EH (cell line): ENCODE measurements around the gene PI4KA.
"Not testable (repeated sequence)": the region's sequence is repeated elsewhere in the genome, so short reads cannot be mapped to it uniquely, and the experiment has no call there.

Experiments used
- DNase-seq: peaks from one replicate; pipeline ENCODE4 v3.0.0-alpha.2; 2015; ENCODE audit warnings: low read depth

PI4KA gene

DNA sequence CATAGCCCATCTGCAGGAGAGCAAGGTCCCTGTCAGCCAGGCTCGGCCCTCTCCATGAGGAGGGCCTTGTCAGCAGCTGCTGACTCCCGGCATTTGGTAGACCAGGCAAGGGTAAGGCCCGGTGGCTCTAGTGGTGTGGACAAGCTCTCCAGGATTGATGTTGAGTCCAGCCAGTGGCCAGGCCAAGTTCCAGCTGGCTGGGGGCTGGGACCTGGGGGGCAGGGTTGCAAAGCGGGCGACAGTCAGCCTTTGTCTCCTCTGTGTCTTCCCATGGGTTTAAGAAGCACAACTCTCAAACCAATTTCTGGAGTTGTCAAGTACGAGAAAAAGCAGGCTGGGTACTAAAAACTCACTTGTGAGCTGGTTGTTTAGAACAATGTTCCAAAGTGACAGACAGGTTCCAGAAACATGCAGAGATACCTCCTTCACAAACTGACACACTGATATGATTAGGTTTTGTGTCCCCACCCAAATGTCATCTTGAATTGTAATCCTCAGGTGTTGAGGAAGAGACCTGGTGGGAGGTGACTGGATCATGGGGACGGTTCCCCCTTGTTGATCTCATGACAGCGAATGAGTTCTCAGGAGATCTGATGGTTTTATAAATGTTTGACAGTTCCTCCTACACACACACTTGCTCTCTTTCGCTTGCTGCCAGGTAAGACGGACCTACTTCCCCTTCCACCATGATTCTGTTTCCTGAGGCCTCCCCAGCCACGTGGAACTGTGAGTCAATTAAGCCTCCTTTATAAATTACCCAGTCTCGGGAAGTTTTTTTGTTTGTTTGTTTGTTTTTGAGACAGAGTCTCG lies 137.0 kb downstream of the PI4KA start:
- DNase-seq: no peak

DNA sequence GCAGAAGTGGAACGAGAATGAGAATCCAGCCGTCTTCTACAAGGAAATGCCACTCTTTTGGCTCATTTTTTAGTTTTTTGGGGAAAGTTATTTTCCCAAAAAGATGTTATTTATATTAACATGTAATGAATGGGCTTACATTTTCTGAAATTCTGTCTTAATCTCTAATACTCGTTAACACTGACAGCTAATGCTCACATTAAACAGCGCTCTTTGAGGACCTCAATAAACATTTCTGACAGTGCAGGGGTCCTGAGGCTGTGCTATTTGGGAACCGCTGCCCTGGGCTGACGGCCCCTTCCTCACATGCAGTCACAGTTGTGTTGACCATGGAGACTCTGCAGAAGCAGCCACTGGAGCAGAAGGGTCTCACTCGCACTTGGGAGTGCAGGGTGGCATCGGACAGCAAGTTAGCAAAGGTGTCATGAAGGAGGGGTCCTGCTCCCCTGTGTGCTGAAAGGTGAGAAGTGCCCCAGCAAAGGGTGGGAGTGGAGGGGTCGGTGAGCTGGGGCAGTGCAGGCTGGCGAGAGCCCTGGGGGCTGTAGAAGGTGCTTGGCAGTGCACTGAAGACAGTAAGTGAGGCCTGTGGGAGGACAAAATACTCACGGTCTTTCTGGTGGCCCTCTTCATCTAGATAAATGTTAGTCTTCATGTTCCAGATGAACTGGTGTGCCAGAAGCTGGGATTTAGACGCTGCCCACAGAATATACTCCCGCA lies 137.8 kb downstream of the PI4KA start:
- DNase-seq: no peak

DNA sequence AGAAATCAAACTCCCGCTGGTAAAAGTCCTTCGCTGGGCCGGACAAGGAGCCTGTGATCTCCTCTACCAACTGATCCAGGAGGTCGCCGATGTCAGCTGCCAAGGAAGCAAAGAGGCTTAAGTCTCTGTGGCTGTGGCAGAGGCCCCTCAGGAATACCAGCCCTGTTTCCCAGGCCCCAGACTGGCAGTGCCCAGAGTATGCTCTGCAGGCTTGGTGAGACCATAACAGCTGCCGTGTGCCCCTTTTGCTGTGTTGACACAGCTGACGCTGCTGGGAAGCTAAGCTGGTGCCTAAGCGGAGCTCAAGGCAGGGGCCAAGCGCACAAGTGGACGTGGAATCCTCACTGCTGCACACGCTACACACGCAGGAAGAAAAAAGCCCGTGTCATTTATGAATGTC lies 139.9 kb downstream of the PI4KA start:
- DNase-seq: not testable (repeated sequence)

DNA sequence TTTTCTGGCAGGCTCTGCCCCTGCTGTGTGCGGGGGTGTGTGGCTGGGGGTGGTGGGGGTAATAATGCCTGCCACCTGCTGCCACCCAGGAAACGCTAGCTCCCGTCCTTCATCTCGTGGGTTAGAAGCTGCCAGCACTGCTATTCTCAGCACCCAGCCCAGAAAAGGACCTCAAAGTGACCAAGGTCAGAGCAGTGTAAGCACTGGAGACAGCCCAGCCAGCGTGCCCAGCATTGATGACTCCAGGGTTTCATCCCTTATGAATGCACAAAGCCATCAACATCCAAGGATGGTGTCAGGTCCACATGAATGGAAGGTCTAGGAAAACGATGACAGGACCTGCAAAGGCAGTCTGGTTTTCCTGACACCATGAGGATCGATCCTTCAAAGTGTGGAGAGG lies 140.6 kb downstream of the PI4KA start:
- not testable (repeated sequence) for DNase-seq

DNA sequence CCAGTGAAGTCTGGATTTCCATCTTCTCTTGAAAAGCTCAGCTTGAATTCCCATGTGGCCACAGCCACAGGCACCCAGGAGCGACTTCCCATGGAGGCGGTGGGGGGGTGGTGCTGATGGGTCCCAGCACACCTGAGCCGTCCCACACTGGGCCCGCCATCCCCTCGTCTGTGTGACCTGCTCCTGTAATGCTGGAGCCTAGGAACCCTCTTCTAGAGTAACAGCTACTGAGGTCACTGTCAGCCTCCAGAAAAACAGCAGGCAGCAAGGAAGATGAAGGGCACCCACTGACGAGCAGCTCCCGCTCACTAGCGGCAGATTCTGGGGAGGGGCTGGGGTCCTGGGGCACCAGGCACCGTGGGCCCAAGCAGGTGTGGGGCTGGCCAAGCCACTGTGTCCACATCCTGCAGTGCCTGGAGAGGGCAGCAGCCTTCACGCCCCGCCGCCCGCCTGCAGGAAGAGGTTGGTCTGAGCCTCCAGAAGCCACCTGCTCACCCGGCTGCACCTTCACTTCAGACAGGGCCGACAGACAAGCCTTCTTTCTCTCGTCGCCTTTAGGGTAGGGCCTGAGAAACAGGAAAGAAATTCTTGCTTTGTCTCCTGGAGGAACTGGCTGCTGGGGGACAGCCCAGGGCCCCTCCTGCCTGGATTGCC lies 141.3 kb downstream of the PI4KA start:
- not testable (repeated sequence) for DNase-seq

DNA sequence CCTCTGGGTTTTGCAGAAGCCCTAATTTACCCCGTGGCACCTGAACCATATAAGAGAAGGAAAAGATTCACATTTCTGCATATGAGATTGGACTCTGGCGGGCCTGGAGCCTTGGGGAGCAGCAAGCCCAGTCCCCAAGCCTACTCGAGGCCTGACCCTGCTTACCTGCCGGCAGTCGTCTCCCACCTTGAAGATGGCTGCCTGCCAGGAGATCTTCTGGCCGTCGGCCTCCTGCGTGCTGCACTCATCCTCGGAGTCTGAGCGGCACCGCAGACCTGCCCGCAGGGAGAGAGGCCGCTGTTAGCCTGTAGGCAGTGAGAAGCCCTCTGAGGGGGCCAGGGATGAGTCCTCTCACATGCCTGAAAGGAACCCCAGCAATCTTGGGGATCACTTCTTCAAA lies 145.5 kb downstream of the PI4KA start:
- DNase-seq: not testable (repeated sequence)

DNA sequence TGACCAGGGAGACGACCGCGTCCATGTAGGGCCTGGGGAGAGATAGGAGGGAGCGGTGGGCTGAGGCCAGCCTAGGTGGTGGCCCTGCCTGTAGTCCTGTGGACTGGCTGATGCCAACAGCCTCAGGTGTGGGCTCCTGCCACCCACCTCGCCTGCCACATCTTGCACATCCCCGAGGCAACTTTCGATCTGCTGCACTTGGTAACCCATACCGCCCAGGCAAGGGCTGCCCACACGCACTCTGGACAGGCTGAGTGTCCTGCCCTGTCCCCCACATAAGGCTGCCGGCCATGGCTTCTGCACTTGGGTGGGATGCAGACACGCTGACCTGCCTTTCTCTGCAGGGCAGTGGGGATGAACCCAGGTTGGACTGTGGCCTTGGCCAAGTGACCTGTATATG lies 148.6 kb downstream of the PI4KA start:
- not testable (repeated sequence) for DNase-seq

DNA sequence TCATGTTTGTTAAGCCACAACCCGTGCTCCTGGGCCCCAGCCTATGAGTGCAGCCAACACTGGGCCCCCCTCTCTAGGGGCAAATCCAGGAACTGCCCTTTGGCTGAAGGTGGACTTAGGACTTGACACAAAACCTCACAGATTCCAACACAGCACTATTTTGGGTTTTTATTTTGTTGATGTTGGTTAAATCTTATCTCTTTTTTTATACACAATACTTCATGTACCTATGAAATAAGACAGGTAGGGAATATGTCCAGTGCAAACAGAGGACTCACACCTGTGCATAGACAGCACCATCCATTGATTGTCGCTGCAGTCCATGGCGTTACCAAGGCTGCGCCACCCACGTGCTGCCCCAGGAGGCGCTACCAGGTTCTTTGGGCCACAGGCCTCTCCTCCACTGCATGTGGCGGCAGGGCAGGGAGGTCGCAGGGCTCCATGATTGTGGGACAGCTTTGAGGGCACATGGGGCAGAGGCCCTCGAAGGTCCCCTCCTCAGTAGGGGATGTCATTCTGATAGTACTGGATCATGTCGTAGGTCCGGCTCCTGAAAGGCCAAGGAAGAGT lies 151.0 kb downstream of the PI4KA start:
- not testable (repeated sequence) for DNase-seq

DNA sequence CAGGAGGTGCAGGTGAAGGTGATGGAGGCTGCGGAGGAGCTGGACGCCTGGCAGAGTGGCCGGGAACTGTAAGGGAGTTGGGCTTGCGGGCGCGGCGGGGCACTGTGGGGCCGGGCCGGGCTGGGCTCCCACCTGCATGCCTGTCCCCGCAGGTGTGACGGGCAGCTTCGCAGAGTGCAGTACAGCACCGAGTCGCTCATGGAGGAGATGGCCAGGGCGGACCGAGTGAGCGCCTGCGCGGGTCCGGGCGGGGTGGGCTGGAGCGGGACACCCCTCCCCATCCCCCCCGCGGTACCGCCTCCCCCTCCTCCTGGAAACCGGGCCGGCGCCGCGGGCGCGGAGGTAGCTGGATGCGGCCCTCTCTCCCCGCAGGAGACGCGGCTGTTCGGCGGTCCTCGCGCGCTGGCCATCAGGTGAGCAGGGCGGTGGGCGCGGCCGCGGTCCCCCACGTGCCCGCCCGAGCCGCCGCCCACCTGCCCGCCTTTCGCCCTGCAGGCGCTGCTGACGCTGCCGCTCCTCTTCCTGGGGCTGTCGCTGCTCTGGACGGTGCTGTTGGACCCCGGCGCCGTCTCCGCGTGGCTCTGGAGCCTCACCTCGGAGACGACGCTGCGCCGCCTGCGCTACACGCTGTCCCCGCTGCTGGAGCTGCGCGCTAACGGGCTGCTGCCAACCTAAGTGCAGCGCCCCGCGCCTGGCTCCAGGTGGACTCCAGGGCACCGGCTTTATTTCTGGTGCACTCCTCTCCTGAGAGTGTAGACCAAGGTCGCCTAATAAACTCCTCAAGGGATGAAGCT lies 154.6 kb downstream of the PI4KA start:
- not testable (repeated sequence) for DNase-seq

DNA sequence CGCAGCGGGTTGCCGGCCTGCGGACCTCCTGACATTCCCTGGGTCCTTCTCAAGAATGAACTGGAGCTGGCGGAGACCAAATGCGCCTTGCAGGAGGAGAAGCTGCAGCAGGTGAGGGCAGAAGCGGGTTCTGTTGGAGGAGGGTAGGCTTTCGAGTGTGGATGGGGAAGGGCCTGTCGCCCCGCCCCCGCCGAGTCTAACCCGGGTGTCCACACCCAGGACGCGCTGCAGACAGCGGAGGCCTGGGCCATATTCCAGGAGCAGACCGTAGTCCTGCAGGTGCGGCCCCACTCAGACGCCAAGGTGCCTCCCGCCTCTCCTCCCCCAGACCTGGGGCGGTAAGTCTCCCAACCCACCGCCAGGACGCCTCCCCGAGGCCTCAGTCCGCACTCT lies 155.2 kb downstream of the PI4KA start:
- not testable (repeated sequence) for DNase-seq

DNA sequence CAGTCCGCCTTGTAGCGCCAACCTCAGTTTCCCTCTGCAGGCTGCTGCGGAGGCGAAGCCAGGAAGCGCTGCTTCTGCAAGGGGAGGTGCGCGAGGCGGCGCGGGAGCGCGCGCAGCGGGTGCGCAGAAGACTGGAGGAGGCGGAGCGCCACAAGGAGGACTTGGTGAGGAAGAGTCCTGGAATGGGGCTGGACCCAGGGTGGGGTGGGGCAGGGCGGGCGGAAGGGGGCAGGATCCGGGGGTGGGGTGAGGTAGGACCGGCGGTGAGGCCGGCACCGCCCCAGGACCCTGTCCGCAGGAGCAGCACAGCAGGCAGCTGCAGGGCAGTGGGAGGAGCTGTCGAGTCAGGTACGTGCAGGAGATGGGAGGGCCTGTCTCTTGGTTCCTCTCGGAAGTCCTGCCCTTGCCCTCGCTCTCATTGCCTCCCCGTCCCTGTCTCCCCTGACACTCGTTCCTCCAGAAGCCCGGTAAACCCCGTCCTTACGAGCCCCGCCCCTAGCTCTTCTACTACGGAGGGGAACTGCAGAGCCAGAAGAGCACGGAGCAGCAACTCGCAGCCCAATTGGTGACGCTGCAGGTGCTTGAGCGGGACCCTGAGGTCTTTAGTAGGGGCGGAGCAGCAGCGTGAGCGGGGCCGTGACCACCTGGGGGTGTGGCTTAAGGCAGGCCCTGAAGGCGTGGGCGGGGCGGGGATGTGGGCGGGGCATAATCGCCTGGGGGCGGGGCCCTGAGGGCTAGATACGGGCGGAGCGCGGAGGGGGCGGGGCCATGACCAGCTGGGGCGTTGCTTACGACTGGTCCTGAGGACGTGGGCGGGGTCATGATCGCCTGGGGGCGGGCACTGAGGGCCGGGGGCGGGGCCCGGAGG lies 155.8 kb downstream of the PI4KA start:
- peak; percentile 93 for DNase-seq

DNA sequence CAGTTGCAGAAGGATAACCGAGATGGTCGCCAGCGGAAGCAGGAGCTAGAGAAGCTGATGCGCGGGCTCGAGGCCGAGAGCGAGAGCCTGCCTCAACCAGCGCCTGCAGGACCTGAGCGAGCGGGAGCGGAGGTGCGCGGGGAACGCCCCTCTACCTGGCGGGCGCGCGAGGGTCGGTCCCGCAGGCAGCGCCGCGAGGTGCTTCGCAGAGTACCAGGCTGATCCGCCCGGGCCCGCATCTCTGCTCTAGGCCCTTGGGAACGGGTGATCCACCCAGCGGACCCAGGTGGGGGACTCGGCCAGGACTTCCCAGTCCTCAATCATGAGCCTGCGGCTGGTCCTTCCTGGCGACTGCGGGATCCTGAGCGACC lies 156.5 kb downstream of the PI4KA start:
- not testable (repeated sequence) for DNase-seq

DNA sequence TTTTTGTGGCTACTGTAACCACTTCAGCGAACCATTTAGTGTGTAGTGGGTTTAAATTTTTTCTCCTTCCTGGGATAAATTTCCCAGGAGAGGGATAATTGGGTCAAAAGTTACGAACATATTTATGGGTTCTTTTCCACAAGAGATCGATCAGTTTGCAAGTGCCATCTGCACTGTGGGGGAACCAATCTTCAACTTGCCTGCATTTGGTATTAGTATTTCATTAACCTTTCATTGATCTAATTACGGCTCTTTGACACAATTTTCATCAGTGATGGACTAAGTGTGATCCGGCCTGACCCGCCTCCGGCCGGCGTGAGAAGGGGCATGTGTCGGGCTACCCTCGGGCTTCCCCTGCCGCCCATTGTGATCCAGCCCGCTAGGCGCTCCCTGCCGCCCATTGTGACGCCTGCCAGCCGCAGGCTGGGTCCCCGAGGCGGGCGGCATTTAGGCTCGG lies 156.9 kb downstream of the PI4KA start:
- not testable (repeated sequence) for DNase-seq

DNA sequence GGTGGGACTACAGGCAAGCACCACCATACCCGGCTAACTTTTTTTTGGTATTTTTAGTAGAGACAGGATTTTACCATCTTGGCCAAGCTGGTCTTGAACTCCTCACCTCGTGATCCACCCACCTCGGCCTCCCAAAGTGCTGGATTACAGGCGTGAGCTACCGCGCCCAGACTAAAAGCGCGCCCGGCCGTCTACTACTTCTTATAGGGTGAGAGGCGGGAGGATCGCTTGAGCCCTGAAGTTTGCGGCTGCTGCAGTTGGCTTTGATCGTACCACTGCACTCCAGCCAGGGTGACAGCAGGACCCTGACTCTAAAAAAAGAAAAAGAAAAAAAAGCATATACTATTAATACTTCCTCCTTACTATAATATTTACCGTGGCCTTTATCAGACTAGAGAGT lies 158.3 kb downstream of the PI4KA start:
- DNase-seq: not testable (repeated sequence)

DNA sequence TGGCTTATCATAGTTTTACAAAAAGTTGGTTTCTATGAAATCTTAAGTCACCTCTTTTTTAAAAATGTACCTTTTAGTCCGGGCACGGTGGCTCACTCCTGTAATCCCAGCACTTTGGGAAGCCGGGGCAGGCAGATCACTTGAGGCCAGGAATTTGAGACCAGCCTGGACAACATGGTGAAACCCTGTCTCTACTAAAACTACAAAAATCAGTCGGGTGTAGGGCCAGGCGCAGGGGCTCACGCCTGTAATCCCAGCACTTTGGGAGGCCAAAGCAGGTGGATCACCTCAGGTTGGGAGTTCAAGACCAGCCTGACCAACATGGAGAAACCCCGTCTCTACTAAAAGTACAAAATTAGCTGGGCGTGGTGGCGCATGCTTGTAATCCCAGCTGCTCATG lies 158.8 kb downstream of the PI4KA start:
- not testable (repeated sequence) for DNase-seq

DNA sequence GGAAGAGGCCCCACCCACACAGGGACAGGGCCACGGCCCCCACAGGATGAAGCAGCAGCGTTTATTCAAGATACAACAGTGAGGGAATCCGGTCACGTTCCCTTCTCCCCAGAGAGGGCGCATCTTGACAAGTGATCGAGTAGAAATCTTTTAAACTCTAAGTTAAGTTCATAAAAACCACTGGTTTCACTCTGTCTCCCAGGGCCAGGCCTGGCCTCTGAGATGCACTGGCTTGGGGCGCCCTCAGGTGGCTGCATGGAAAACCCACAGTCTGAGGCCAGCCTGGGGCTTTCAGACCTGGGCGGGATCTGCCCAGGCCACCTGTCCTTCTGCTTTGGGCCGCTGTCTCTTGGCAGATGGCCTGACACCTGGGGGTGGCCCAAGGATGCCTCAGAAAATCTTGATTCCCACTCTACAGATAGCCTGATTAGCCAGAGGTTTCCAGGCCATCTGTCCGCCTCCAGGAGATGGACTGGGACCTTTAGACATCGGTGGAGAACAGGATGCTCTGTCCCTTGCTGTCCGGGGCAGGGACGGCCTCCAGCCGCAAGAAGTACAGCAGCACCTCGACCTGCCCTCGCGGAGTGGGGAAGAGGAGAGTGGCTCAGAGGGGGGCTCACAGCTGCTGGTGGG lies 161.0 kb downstream of the PI4KA start:
- DNase-seq: peak; percentile 80

DNA sequence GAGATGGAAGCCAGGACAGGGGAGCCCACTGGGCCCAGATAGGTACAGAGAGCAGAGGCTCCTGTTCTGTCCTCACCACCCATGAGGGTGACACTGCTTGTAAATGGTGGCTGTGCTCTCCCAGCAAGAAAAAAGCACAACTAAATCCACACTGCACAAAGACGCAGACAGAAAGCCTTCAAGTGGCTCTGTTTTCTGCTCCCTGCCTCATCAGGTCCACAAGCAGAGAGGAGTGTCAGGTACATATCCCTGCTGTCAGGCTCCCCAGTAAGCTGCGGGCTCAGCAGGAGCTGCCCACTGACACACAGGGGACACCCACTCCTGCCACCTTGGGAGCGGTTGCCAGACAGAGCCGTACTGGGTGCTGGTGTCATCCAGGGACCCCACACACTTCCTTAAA lies 162.6 kb downstream of the PI4KA start:
- DNase-seq: not testable (repeated sequence)

DNA sequence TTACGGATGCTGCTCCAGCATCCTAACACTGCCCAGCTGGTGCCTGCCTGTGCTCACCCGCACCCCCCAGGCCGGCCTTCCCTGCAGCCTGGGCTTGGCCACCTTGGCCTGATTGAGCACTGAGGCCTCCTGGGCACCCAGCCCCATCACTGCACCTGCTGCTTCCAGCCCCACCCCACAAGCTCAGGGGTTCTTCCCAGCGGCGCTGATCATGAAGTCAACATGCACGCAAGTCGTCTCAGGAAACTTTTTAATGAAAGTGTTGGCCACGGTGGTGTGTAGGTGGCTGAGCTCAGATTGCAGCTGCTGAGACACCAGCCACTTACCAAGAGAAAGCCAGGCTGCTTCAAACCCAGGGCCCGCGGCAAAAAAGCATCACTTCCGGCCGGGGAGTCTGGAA lies 163.4 kb downstream of the PI4KA start:
- DNase-seq: not testable (repeated sequence)

DNA sequence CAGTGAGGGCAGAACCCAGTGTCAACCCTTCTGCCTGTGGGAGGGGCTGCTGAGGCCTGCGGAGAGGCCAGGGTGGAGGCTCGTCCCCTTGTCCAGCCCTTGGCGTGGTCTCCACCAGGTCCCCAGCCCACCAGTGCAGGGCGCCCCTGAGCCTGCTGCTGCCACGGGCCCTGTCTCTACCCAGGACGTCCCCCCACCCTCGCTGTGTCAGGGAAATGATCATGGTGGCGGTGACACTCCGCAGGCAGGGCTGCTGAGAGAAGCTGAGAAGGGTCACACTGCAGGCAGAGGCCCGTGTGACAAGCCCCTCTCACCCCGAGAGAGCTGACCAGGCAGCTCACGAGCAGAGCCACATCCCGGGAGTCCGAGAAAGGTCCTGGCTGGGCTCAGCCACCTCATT lies 164.4 kb downstream of the PI4KA start:
- not testable (repeated sequence) for DNase-seq

DNA sequence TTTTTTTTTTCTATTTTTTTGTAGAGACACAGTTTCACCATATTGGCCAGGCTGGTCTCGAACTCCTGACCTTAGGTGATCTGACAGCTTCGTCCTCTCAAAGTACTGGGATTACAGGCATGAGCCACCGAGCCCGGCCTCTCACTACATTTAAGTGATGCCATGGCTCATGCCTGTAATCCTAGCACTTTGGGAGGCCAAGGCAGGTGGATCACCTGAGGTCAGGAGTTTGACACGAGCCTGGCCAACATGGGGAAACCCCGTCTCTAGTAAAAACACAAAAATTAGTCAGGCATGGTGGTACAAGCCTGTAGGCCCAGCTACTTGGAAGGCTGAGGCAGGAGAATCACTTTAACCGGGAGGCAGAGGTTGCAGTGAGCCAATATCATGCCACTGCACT lies 165.7 kb downstream of the PI4KA start:
- DNase-seq: not testable (repeated sequence)
